RCC 7860 (cell line): ENCODE data around the gene BIRC7.

Experiments used
- DNase-seq: peaks from one replicate; pipeline ENCODE4 v3.0.0-alpha.2; 2015; ENCODE audit warnings: low spot score
- FAIRE-seq: peaks from 2 replicates; lab custom pipeline; 2012; peaks lifted over from hg19 to GRCh38; lab: Jason Lieb, UNC

Gene BIRC7

GRCh38 chr20:63261795-63262528 is 26.3 kb downstream of the BIRC7 start:
- no peak for DNase-seq

DNA sequence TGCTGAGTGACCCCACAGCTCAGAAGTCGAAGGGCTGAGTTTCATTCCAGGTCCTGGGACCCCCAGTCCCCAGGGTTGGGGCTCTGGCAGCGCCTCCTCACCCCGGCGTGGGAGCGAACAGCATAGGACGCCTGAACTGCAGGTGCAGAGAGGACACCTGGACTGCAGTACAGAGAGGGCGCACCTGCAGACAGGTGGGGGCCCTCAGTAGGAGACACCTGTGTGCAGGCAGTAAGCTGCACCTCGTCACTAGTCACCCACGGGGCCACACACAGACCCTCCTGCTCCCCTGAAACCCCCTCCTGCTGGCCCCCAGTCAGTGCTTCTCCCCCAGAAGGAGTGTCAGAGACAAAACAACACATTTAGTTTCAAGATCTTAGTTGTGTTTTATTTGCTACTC is 27.1 kb downstream of the BIRC7 start:
- DNase-seq = no peak
- no peak for FAIRE-seq

More at GRCh38 chr20:63261795-63262528, 26.3 kb downstream of the BIRC7 start:
- FAIRE-seq = no peak

DNA sequence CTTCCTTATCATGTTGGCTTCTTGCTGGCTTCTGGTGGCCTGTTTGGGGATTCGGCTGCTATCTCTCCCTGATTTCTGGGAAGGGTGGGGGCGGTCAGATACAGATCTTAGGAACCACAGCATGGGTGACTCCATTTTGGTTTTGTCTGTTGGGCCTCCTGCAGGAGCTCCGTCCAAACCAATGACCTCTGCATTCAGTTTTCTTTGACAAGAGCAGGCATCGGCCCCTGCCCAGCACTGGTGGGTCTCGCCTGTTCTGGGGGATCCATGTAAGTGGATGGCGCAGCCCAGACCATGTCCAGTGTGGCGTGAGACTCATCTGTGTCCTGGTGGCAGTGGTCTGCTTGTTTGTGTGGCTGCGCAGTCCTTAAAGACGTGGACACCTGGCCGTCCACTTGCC is 28.3 kb downstream of the BIRC7 start:
- DNase-seq (no peak), FAIRE-seq (no peak)

DNA sequence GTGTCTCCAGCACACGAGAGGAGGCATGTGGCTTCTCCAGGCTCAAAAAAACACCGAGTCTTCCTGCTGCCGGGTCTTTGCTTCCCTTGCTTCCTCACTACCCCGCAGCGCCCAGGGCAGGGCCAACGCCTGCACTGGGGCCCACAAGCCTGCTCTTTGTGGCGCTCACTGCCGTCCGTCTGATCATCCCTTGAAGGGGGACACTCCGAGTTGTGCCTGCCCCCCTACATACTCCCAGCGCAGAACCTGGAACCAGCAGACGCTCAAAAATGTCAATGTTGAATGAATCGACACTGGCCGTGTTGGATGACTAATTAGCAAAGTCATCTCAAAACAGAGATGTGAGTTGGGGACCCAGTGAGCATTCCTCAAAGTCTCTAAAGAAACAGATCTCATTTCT is 28.8 kb downstream of the BIRC7 start:
- FAIRE-seq (no peak), DNase-seq (peak; percentile 25)

DNA sequence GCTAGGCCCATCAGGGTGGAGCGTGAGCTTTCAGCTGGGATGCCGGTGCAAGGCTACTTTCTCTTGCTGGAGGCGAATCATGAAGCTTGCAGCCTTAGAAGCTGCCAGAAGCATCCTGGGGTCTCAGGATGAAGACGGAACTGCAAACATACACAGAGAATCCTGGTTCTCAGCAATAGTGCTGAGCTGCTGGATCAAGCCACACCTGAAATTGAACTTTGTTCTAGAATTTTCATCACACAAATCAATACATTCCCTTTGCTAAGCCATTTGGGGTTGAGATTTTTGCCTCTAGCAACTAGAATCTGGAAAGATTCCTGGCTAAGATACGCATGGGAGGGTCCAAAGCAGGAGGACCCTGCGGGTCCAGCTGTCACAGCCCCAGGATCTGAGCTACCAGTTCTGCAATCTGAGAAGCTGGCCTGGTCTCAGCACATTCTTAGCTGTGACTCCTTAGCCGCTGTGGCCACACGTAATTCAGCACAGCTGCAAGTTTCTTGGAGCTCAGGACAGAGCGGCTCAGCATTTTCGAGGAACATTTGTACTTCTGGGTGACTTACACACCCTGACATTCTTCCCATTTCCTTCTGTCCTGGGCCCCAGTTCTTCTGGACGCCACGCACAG is 30.3 kb downstream of the BIRC7 start:
- FAIRE-seq (no peak), DNase-seq (no peak)

- DNase-seq (no peak), FAIRE-seq (no peak)
Measured at GRCh38 chr20:63267691-63268090, 32.0 kb downstream of the BIRC7 start.

- FAIRE-seq (no peak), DNase-seq (no peak)
Measured at GRCh38 chr20:63268256-63268655, 32.6 kb downstream of the BIRC7 start.

DNA sequence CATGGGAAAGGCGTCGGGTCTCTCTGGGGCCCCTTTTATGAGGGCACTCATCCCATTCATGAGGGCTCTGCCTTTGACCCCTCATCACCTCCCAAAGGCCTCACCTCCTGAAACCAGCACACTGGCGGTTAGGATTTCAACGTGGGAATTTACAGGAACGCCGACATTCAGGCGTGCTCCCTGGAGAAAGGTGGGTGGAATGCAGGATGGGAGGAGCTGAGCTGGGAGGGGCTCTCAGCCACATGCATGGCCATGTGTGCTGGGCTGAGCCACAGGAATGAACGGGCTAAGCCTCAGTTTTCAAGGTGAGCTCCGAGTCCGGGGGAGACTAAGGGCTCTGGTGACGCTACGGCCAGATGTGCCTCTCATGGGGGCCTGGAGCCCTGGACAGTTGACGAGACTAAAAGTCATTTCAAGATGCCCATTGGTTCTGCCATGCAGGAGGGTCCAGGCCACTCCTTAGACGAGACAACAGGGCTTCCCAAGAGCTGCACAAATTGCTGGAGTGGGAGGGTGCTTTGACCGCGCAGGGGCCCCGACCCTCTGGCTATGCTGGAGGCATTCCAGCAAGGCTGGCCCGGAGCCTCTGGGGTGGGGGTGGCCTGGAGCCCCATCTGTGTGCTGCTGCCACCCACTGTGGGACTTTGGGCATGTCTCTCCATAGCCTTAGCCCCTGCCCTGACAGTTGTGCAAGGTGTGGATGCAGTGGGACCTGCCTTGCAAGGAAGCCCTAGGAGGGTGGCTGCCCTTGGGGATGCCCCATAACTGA is 33.1 kb downstream of the BIRC7 start:
- FAIRE-seq (no peak), DNase-seq (no peak)

DNA sequence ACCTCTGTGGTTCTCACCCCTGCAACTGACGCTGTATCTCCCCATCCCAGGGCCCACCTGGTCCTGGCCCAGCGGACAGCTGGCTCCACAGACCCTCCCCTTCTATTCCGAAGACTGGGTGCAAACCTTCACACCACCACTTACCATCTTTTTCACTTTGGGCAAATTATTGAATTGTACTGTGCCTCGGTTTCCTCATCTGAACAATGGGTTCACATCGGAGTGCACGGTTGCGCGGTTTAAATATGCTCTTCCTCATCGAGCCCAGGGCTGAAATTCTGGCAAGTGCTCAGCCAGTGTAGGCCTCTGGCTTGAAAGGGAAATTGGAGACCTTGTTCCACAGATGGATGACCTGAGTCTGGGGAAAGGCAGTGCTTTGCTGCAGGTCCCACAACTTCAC is 34.0 kb downstream of the BIRC7 start:
- FAIRE-seq = no peak
- no peak for DNase-seq

DNA sequence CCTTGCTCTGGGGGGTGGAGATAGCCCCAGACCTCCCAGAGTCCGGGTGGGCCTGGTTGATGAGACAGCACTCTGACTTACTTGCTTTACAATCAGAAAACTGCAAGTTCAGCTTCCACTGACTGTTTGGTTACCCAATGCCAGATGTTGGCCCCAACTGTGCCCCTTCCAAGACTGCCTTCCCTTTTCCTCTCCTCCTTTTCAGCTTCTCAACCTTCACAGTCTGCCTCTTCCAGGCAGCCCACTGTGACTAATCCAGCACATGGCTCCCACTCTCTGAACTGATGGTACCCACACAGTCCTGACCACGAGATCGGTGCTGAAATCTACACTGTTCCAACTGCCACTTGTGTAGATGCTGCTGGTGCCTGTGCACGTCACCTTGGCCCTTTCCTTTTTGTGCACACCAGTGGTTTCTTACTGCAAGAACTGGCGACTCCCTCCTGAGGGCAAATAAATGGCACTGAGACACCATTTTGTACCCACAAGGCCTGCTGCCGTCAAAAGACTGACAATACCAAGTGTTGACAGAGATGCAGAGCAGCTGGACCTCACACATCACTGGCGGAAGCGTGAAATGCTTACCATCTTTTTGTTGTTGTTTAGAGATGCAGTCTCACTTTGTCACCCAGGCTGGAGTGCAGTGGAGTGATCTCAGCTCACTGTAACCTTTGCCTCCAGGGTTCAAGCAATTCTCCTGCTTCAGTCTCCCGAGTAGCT is 35.1 kb downstream of the BIRC7 start:
- DNase-seq (no peak), FAIRE-seq (no peak)

DNA sequence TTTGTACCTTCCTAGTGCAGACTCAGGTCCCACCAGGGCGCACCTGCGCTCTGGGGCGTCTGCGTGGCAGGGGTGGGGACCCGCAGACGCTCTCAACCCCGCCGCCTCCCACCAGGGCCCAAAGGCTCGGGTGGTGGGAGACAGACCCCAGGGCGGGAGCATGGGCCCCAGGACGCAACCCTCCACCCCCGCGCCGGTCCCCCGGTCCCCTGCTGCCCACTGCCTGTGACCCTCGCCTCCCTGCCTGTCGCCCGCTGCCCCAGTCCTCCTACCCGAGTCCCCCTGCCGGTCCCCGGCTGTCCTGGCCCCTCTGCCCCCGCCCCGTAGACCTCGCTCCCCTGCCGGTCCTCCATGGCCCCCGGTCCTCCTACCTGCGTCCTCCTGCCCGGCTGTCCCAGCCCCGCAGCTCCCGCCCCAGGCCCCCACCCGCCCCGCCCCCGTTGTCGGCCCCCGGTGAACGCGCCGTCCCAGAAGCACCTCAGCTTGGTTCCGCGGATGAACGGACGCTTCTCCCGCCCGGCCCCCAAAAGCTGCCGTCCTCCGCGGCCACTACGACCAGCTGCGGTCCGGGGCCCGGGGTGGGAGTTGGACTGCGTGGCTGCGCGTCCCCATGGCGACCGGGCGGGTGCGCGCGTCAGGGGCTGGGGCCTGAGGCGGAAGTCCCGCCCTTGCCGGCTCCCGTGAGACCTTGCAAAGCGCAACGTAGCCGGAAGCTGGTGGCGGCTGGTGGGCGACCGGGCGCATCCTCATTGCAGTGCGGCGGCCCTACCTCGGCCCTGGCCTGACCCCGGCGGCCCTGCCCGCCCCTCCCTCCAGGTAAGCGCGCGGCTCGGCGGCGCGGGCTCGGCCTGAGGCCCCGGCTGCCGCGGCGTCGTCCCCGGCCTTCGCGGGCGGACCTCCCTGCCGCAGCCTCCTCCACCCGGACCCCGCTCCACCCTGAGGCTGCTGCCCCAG is 36.7 kb downstream of the BIRC7 start, which contains the start of gene ARFGAP1:
TSS of gene ARFGAP1 (plus strand) at position 709 of the 954 bp plus-strand sequence. CDS start 2,768 bp downstream, outside the sequence.
- DNase-seq (peak; percentile 76), FAIRE-seq (no peak)

- FAIRE-seq = no peak
- no peak for DNase-seq
Measured at GRCh38 chr20:63273059-63273579, 37.4 kb downstream of the BIRC7 start.

DNA sequence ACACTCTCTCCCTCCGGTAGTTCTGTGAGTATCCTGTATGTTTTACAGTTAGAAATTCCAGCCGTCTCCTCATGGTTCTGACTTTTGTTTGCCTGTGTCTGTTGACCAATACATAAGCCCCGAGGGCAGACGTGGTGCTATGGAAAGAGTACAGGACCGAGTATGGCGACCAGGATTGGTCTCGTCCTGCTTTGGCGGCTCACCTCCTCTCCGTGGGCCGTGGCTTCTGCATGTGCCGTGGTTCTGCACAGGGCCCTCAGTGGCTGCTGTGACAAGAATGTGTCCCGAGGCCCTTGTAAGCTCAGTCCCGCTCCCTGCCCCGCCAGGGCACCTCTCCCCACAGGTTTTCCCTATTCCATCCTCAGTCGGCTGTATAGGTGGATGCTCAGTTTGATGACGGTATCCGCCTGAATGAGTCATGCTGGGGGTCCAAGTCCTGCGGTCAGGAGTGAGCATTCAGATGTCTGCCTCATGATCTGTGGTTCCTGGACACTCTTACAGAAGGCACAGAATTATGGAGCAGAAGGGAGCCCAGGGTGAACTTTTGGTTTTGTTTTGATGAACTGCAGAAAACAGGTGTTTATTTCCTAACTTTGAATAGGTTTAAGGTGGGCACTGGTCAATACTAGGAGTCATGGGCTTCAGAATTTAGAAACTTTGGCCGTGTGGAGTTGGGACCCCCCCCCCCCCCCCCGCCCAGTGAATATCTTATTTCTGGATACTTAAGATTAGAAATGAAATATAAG is 38.1 kb downstream of the BIRC7 start:
- FAIRE-seq (peak; percentile 91), DNase-seq (peak; percentile 90)

- DNase-seq = peak; percentile 45
- no peak for FAIRE-seq
Measured at GRCh38 chr20:63274381-63275228, 38.9 kb downstream of the BIRC7 start.

- no peak for DNase-seq
- no peak for FAIRE-seq
Measured at GRCh38 chr20:63275825-63276224, 40.1 kb downstream of the BIRC7 start.

DNA sequence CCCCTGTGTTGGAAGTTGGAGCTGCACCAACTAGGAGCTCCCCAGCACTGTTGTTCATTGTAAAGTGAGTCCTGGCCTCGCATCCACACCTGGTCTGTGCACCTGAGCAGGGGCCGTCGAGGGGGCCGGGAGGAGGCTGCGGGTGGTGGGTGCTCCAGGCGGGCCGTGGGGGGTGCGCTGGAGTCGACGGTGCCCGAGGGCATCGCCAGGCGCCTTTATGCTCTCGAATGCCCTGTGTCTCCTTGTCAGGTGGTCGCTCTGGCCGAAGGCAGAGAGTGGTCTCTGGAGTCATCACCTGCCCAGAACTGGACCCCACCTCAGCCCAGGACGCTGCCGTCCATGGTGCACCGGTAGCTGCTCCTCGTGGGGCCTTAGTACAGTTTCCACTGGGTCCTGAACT is 41.3 kb downstream of the BIRC7 start:
- no peak for FAIRE-seq
- no peak for DNase-seq

DNA sequence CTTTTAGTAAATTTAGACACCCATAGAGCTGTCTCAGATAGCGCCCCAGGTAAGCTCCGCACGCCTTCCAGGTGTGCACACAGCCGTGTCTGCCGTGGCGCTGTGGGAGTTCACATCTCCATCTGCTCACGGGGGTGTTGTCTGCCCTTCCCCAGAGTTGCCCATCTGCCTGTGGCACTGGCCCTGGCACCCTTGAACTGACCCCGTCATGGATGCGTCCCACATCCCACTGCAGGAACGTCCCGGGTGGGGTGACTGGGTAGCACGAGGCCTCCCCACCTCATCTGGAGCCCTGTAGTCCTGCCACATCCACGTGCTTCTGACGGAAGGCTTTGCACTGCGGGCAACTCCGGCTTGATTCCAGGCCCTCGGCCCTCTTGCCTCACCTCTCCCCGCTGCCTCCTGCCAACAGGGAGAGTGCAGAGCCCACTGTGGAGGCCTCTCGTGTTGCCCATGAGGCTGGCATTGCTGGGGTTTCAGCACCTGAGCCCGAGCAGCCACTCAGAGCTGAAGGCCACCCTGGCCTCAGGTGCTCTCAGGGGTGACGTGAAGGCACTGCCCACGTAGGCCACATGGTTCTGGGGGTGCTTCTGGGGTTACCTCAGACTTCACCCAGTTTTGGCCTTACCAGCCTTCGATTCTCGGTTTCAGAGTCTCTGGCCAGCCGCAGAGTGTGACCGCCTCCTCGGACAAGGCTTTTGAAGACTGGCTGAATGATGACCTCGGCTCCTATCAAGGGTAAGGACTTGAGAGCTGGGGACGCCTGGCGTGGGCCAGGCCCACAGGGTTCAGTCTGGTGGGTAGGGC is 42.0 kb downstream of the BIRC7 start:
- FAIRE-seq = no peak

More for the DNA sequence above, 42.0 kb downstream of the BIRC7 start:
- DNase-seq = no peak
